HEK293 (cell line): Measurements from ENCODE around the gene DUSP18.

Experiments
- BCL11A ChIP-seq: fragments of 450-650 bp; formaldehyde crosslinking; IDR thresholded peaks from 2 replicates; pipeline ENCODE4 v1.5.1; 2016; ENCODE audit warnings: low read depth, missing biosample characterization, missing genetic modification characterization
- GLI2 ChIP-seq: fragments of 450-650 bp; formaldehyde crosslinking; IDR thresholded peaks from 2 replicates; pipeline ENCODE4; 2017; ENCODE audit warnings: missing biosample characterization, missing genetic modification characterization, low read depth, borderline replicate concordance
- HIC1 ChIP-seq: fragments of 450-650 bp; formaldehyde crosslinking; IDR thresholded peaks from 2 replicates; pipeline ENCODE4 v1.5.1; 2016; ENCODE audit warnings: missing biosample characterization, missing genetic modification characterization
- HOXD13 ChIP-seq: sonication (generic); formaldehyde crosslinking; IDR thresholded peaks from 2 replicates; pipeline ENCODE4 v1.8.0; 2022; ENCODE audit warnings: missing genetic modification reagents, borderline replicate concordance
- INSM2 ChIP-seq: fragments of 450-650 bp; formaldehyde crosslinking; IDR thresholded peaks from 2 replicates; pipeline ENCODE4 v1.5.1; 2016; ENCODE audit warnings: missing biosample characterization, missing genetic modification characterization
- PATZ1 ChIP-seq: fragments of 450-650 bp; formaldehyde crosslinking; IDR thresholded peaks from 2 replicates; pipeline ENCODE4 v1.5.1; 2016; ENCODE audit warnings: missing biosample characterization, missing genetic modification characterization
- RBAK ChIP-seq: fragments of 450-650 bp; formaldehyde crosslinking; IDR thresholded peaks from 2 replicates; pipeline ENCODE4 v1.5.1; 2016; ENCODE audit warnings: missing biosample characterization, missing genetic modification characterization
- SCRT1 ChIP-seq: fragments of 450-650 bp; formaldehyde crosslinking; IDR thresholded peaks from 2 replicates; pipeline ENCODE4 v1.5.1; 2016; ENCODE audit warnings: missing biosample characterization, missing genetic modification characterization, borderline replicate concordance
- YY1 ChIP-seq: fragments of 450-650 bp; formaldehyde crosslinking; IDR thresholded peaks from 2 replicates; pipeline ENCODE4 v1.5.1; 2018; ENCODE audit warnings: missing biosample characterization, missing genetic modification characterization
- ZBTB20 ChIP-seq: fragments of 450-650 bp; formaldehyde crosslinking; IDR thresholded peaks from 2 replicates; pipeline ENCODE4 v1.5.1; 2016; ENCODE audit warnings: missing biosample characterization, missing genetic modification characterization
- ZBTB48 ChIP-seq: fragments of 450-650 bp; formaldehyde crosslinking; IDR thresholded peaks from 2 replicates; pipeline ENCODE4 v1.5.1; 2016; ENCODE audit warnings: missing biosample characterization, missing genetic modification characterization
- ZIC2 ChIP-seq: fragments of 450-650 bp; formaldehyde crosslinking; IDR thresholded peaks from 2 replicates; pipeline ENCODE4 v1.5.1; 2016; ENCODE audit warnings: missing biosample characterization, missing genetic modification characterization
- ZNF10 ChIP-seq: fragments of 450-650 bp; formaldehyde crosslinking; IDR thresholded peaks from 2 replicates; pipeline ENCODE4 v1.5.1; 2017; ENCODE audit warnings: missing biosample characterization, missing genetic modification characterization
- ZNF112 ChIP-seq: fragments of 450-650 bp; formaldehyde crosslinking; IDR thresholded peaks from 2 replicates; pipeline ENCODE4 v1.5.0; 2017; ENCODE audit warnings: missing biosample characterization, missing genetic modification characterization
- ZNF132 ChIP-seq: fragments of 450-650 bp; formaldehyde crosslinking; IDR thresholded peaks from 2 replicates; pipeline ENCODE4 v1.5.1; 2017; ENCODE audit warnings: missing biosample characterization, missing genetic modification characterization, borderline replicate concordance
- ZNF138 ChIP-seq: fragments of 450-650 bp; formaldehyde crosslinking; IDR thresholded peaks from 2 replicates; pipeline ENCODE4 v1.5.1; 2016; ENCODE audit warnings: missing biosample characterization, missing genetic modification characterization, borderline replicate concordance
- ZNF140 ChIP-seq: fragments of 450-650 bp; formaldehyde crosslinking; IDR thresholded peaks from 2 replicates; pipeline ENCODE4 v1.5.1; 2016; ENCODE audit warnings: missing biosample characterization, missing genetic modification characterization
- ZNF146 ChIP-seq: fragments of 450-650 bp; formaldehyde crosslinking; IDR thresholded peaks from 2 replicates; pipeline ENCODE4 v1.5.1; 2016; ENCODE audit warnings: missing biosample characterization, missing genetic modification characterization
- ZNF16 ChIP-seq: fragments of 450-650 bp; formaldehyde crosslinking; IDR thresholded peaks from 2 replicates; pipeline ENCODE4 v1.5.1; 2016; ENCODE audit warnings: low read depth, missing biosample characterization, missing genetic modification characterization
- ZNF175 ChIP-seq: fragments of 450-650 bp; formaldehyde crosslinking; IDR thresholded peaks from 2 replicates; pipeline ENCODE4 v1.5.1; 2016; ENCODE audit warnings: missing biosample characterization, missing genetic modification characterization
- ZNF239 ChIP-seq: fragments of 450-650 bp; formaldehyde crosslinking; IDR thresholded peaks from 2 replicates; pipeline ENCODE4 v1.5.1; 2016; ENCODE audit warnings: missing biosample characterization, missing genetic modification characterization
- ZNF350 ChIP-seq: fragments of 450-650 bp; formaldehyde crosslinking; IDR thresholded peaks from 2 replicates; pipeline ENCODE4 v1.5.0; 2017; ENCODE audit warnings: missing biosample characterization, mild to moderate bottlenecking, missing genetic modification characterization
- ZNF433 ChIP-seq: fragments of 450-650 bp; formaldehyde crosslinking; IDR thresholded peaks from 2 replicates; pipeline ENCODE4 v1.5.1; 2016; ENCODE audit warnings: missing biosample characterization, missing genetic modification characterization, low read depth
- ZNF501 ChIP-seq: fragments of 450-650 bp; formaldehyde crosslinking; IDR thresholded peaks from 2 replicates; pipeline ENCODE4 v1.5.1; 2016; ENCODE audit warnings: missing biosample characterization, missing genetic modification characterization
- ZNF529 ChIP-seq: fragments of 450-650 bp; formaldehyde crosslinking; IDR thresholded peaks from 2 replicates; pipeline ENCODE4 v1.5.1; 2017; ENCODE audit warnings: missing genetic modification characterization, missing biosample characterization; ENCODE audit not compliant: insufficient replicate concordance
- ZNF555 ChIP-seq: fragments of 450-650 bp; formaldehyde crosslinking; conservative IDR thresholded peaks from 2 replicates; pipeline ENCODE4 v1.5.1; 2017; ENCODE audit warnings: missing biosample characterization, mild to moderate bottlenecking, missing genetic modification characterization, inconsistent platforms
- ZNF571 ChIP-seq: fragments of 450-650 bp; formaldehyde crosslinking; IDR thresholded peaks from 2 replicates; pipeline ENCODE4 v1.5.0; 2017; ENCODE audit warnings: missing biosample characterization, missing genetic modification characterization
- ZNF596 ChIP-seq: fragments of 450-650 bp; IDR thresholded peaks from 2 replicates; pipeline ENCODE4 v1.5.0; 2018; ENCODE audit warnings: missing biosample characterization, mild to moderate bottlenecking, missing genetic modification characterization, moderate library complexity
- ZNF626 ChIP-seq: fragments of 450-650 bp; sonication (Bioruptor Pico); formaldehyde crosslinking; IDR thresholded peaks from 2 replicates; pipeline ENCODE4 v1.5.1; 2018; ENCODE audit warnings: missing biosample characterization, missing genetic modification characterization, inconsistent platforms
- ZNF654 ChIP-seq: fragments of 450-650 bp; formaldehyde crosslinking; IDR thresholded peaks from 2 replicates; pipeline ENCODE4 v1.5.1; 2016; ENCODE audit warnings: low read depth, missing biosample characterization, missing genetic modification characterization
- ZNF658 ChIP-seq: fragments of 450-650 bp; formaldehyde crosslinking; IDR thresholded peaks from 2 replicates; pipeline ENCODE4; 2016; ENCODE audit warnings: missing biosample characterization, missing genetic modification characterization
- ZNF747 ChIP-seq: fragments of 450-650 bp; formaldehyde crosslinking; IDR thresholded peaks from 2 replicates; pipeline ENCODE4 v1.5.1; 2016; ENCODE audit warnings: missing biosample characterization, missing genetic modification characterization
- ZNF791 ChIP-seq: fragments of 450-650 bp; formaldehyde crosslinking; IDR thresholded peaks from 2 replicates; pipeline ENCODE4 v1.5.1; 2016; ENCODE audit warnings: missing biosample characterization, missing genetic modification characterization
- ZSCAN30 ChIP-seq: fragments of 450-650 bp; IDR thresholded peaks from 2 replicates; pipeline ENCODE4 v1.5.1; 2018; ENCODE audit warnings: missing biosample characterization, mild to moderate bottlenecking, missing genetic modification characterization, moderate library complexity
- TF ChIP-seq, protein P1 (sequence below): fragments of 450-650 bp; formaldehyde crosslinking; IDR thresholded peaks from 2 replicates; pipeline ENCODE4 v1.5.1; 2016; ENCODE audit warnings: missing biosample characterization, missing genetic modification characterization

Gene DUSP18

GRCh38 chr22:30667494-30668385 lies at the start of gene DUSP18 (continued):
- TF ChIP-seq ZNF596 (tag by site-specific recombination) = no peak
- TF ChIP-seq, protein P1, sequence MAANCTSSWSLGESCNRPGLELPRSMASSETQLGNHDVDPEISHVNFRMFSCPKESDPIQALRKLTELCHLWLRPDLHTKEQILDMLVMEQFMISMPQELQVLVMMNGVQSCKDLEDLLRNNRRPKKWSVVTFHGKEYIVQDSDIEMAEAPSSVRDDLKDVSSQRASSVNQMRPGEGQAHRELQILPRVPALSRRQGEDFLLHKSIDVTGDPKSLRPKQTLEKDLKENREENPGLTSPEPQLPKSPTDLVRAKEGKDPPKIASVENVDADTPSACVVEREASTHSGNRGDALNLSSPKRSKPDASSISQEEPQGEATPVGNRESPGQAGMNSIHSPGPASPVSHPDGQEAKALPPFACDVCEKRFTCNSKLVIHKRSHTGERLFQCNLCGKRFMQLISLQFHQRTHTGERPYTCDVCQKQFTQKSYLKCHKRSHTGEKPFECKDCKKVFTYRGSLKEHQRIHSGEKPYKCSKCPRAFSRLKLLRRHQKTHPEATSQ = no peak
- peak; percentile 1; the same call in 1 of the 2 replicates for TF ChIP-seq ZIC2 (tag by site-specific recombination)
- TF ChIP-seq ZNF571 (tag by site-specific recombination) = no peak
- no peak for TF ChIP-seq RBAK
- peak; percentile 90 for TF ChIP-seq YY1 (tag by site-specific recombination)
- TF ChIP-seq ZNF654 (tag by site-specific recombination) = no peak
- peak; percentile 15; the same call in 1 of the 2 replicates for TF ChIP-seq INSM2 (tag by site-specific recombination)
- TF ChIP-seq GLI2 (tag by site-specific recombination) = no peak
- TF ChIP-seq ZNF529 (tag by site-specific recombination) = no peak
- no peak for TF ChIP-seq ZNF747
- no peak for TF ChIP-seq ZNF112 (tag by site-specific recombination)
- TF ChIP-seq ZNF132 (tag by site-specific recombination) = no peak
- no peak for TF ChIP-seq ZNF10 (tag by site-specific recombination)
- TF ChIP-seq BCL11A (tag by site-specific recombination) = no peak
- TF ChIP-seq ZBTB20 (tag by site-specific recombination) = peak; percentile 70
- TF ChIP-seq SCRT1 (tag by site-specific recombination) = no peak
- no peak for TF ChIP-seq ZNF350 (tag by site-specific recombination)
- TF ChIP-seq ZNF658 (tag by site-specific recombination) = no peak
- TF ChIP-seq ZNF555 = no peak
- no peak for TF ChIP-seq ZNF791 (tag by site-specific recombination)
- TF ChIP-seq ZNF433 (tag by site-specific recombination) = no peak
- TF ChIP-seq ZNF138 (tag by site-specific recombination) = no peak
- no peak for TF ChIP-seq ZNF140
- no peak for TF ChIP-seq ZNF16 (tag by site-specific recombination)
- no peak for TF ChIP-seq PATZ1 (tag by site-specific recombination)
- no peak for TF ChIP-seq ZNF175
- peak; percentile 79; the same call in 1 of the 2 replicates for TF ChIP-seq ZNF501
- TF ChIP-seq ZSCAN30 (tag by site-specific recombination) = no peak
- no peak for TF ChIP-seq ZNF146 (tag by site-specific recombination)
- TF ChIP-seq ZBTB48 = peak; percentile 84
- TF ChIP-seq HIC1 = no peak
- TF ChIP-seq HOXD13 (CRISPR knock-in tag) = no peak
- no peak for TF ChIP-seq ZNF239
- TF ChIP-seq ZNF626 (tag by site-specific recombination) = no peak
